Inflammatory macrophage (primary cell): ENCODE measurements around the gene IGFBP1.

ENCODE experiments used
- DNase-seq, 2 donors: peaks; one replicate each; pipeline ENCODE4 v3.0.0-alpha.2; 2020 to 2022

IGFBP1 gene

GRCh38 chr7:45909561-45909960, 21.3 kb downstream of the IGFBP1 start:
- DNase-seq, result no peak

GRCh38 chr7:45910855-45911254, 22.6 kb downstream of the IGFBP1 start:
- DNase-seq, result no peak

DNA sequence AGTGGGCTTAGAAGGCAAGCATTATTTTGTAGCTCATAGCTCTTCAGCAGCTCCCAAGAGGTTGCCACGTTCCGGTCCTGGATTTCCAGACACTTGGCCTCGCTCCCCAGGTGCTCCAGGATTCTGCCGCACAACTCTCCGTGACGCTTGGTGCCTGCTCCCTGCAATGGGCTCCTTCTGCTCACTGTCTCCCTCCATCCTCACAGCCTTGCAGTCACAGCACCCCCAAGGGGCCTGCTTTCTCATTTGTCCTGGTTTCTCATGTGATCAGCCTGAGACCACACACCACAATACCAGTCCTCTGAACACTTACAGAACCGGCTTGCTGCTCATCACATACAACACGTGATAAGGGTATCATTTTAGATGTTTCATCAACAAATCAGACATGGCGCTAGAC, 23.0 kb downstream of the IGFBP1 start:
- DNase-seq, result no peak

- DNase-seq, result no peak
Measured at GRCh38 chr7:45912972-45913371, 24.7 kb downstream of the IGFBP1 start.

DNA sequence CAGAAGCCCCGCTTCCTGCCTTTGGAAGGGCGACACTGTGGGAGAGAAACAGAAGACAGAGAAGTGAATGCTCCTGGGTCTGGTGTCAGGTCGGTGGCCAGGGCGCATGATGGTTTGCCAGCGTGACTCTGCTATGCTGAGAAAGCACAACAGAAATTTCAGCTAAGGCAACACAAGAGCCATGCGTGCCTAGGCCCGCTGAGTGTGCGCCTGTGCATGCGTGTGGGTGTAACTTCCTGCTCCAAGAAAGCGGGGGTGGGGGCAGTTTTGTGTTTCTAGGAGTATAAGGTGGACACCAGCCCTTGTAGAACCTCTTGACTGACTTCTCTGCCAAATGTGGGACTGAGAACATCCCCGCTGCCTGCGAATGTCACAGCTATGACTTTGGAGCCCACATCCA, 26.6 kb downstream of the IGFBP1 start:
- no peak for DNase-seq

DNA sequence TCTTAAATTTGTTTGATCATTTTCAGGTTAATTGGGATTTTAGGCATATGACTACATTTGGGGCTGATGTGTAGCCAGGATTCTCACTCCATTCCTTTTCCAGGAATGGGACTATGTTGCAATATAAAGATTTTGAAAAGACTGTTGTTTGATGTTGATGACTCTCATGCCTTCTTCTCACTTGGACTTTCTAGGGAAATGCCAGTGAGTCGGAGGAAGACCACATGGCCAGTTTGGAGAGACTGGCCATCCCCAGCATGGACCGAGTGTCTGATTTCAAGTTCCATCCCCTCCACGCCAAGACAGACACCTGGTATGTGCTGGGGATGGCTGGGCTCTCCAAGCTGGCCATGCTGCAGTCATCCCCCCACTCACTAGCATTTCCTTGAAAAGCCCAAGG, 27.3 kb downstream of the IGFBP1 start:
- no peak for DNase-seq

DNA sequence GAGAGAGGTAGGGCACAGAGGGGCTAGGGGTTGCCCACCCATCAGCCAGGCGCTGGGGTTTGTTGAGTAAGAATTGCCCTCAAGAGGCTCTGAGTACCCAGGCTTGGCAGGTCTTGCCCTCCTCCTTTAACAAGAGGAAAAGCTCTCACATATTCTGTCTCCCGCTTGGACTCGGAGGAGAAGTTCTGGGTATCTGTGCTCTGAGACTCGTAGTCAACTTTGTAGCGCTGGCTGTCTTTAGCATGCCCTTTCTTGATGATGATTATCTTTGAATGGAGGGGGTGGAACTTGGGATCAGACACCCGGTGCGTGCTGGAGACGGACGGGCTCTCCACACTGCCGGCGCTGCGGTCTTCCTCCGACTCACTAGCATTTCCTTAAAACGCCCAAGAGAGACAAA, 28.8 kb downstream of the IGFBP1 start:
- no peak for DNase-seq

GRCh38 chr7:45917658-45918057, 29.4 kb downstream of the IGFBP1 start:
- peak; percentile 35 to 58 for DNase-seq

DNA sequence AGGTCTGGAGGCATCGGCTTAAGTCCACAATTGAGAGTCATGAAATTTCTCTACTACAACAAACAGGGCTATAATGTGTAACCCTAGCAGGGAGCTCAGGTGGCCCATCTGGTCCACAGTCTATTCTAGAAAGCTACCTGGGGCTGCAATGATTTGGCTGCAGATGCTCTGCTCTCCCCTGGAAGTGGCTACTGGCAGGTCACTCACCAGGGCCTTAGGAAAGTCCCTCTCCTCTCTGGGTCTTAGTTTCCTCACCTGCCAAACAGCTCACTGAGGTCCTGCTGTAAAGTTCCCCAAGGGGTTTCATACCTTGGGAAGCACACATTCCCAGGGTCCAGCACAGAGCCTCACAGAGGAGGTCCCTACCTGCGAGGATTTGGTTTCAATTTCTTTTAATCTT, 30.3 kb downstream of the IGFBP1 start:
- no peak for DNase-seq

DNA sequence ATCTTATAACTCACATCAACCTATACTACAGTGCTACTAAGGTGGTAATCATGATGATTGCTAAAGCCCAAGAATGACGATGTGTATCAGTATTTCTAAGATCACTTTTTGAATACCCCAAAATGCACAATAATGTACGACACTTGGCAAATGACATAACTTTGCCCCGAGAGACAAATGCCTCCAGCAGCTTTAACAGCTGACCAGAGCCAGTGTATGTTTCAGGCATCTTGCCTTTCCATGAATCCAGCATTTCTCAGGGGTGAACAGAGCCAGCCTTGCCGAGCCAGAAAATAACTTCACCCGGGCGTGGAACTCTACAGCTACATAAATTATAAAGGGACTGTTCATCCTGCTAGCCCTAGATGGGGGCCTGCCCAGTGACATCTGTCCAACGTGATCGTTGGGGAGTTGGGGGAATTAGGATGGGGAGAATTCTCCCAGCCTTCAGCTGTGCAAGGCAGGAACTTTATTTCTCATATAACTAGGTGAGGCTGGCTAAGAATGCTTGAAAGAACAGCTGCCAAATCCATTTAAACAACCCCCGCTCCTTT, 31.0 kb downstream of the IGFBP1 start:
- DNase-seq, result no peak

GRCh38 chr7:45919993-45920459, 31.7 kb downstream of the IGFBP1 start:
- no peak for DNase-seq

DNA sequence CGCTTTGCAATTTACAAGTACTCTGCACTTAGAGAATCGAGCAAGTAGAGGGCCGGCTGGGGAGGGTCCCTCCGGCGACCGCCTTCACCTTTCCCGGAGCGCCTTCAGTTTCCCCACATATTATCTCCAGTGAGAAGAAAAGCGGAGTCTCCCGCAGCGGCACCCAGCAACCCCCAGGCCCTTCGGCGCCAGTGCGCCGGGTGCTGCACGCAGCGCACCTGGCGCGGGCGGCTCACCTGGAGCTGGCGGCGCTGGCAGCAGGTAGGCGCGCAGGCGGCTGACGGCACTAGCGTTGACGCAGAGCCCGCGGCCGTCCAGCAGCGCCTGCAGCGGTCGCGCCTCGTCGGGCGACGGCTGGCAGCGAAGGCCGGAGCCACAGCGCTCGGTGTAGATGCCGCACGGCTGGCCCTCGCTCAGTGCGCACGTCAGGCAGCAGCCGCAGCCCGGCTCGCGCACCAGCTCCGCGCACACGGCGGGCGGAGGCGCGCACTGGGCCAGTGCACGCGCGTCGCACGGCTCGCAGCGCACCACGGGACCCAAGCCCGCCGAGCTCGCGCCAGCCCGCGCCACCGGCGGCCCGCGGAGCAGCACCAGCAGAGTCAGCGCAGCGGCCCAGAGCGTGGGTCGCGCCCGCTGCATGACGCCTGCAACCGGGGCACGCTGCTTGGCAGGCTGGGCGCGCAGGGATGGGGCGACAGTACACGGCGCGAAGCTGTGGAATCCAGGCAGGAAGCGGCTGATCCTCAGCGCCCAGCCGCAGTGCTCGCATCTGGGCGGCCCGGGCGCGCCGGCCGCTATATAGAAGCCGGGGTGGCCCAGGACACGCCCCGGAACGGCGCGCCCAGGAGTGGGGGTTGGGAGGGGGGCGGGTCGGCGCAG, 32.5 kb downstream of the IGFBP1 start, which contains the start of gene IGFBP3:
Gene IGFBP3 (minus strand): TSS at position 771 of the 879 bp plus-strand sequence. CDS start 132 bp downstream, at position 639.
- no peak for DNase-seq

GRCh38 chr7:45921381-45921698, 33.1 kb downstream of the IGFBP1 start:
- DNase-seq, result no peak

DNA sequence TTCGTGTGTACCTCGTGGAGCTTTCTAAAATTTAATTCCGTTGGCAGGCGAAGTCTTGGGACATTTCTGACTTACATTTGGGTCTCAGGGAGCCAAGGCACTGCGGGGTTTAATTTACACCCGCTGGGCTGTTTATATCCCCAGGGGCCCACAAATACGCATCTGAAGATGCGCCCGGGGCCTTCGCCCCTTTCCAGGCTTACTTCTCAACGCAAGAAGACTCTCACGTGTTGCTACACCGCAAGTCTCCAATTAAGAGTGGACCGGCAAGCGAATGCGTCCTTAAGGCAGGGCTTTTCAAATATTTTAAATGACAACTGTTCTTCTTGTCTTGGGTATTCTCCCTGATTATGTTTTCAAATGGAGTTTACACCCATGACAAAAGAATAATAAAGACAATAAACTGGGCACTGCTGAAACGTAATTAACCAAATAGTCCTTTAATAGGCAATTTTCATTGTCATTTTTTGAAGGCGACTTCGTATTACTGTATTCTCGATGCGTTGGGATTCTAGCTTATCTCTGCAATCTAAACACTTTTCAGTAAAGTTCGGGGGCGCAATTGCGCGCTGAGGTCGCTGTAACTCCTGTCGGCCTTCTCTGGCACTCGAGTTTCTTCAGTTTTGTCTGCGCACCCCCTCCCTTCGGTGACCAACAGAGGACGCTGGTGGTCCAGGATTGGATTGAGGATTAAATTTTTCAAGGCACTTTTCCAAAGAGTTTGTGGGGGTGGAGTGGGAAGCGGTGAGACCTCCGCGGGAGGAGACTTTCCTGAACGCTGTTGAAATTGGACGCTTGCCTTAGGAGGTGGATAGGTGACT, 33.6 kb downstream of the IGFBP1 start:
- DNase-seq, result no peak

DNA sequence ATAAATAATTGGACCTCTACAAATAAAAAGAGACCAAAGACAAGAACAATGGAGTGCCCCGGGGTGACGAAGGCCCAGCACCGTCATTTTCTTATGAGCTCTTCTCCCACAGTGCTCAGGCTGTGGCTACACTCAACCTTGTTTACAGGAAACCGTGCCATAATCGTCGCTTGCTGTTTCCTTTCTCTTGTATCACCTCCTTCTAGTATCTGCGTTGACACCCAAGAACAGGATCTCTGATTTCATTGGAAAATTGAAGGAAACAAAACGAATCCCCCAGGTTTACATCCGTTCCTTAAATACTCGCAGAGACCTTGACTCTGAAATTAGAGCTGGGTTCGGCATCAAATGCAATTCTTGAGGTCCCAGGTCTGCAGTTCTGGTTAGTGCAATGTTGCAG, 34.5 kb downstream of the IGFBP1 start:
- DNase-seq, result no peak

- DNase-seq, result peak; percentile 38 to 53
Measured at GRCh38 chr7:45923290-45923689, 35.0 kb downstream of the IGFBP1 start.

DNA sequence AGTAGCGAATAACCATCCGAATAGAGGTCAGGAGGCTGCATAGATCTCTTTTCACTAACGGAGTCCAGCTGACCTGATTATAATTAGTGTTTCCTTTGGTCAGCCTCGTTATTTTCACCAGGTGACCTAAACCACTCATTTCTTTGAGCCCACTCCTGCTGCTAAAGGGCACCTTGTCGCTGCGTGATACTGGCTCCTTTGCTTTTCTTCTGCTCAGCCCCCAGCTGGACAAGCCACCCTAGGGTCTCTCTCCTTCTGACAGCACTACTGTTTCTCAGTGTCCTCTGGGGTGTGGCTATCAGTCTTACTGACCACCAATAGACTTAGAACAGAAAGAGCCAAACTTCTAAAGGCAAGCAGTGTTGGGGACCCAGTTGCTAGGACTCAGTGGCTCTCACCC, 35.5 kb downstream of the IGFBP1 start:
- DNase-seq, result no peak

- DNase-seq, result no peak
Measured at GRCh38 chr7:45924283-45924682, 36.0 kb downstream of the IGFBP1 start.

- DNase-seq, result no peak
Measured at GRCh38 chr7:45927721-45928120, 39.4 kb downstream of the IGFBP1 start.

GRCh38 chr7:45930967-45931366, 42.7 kb downstream of the IGFBP1 start:
- DNase-seq, result no peak

DNA sequence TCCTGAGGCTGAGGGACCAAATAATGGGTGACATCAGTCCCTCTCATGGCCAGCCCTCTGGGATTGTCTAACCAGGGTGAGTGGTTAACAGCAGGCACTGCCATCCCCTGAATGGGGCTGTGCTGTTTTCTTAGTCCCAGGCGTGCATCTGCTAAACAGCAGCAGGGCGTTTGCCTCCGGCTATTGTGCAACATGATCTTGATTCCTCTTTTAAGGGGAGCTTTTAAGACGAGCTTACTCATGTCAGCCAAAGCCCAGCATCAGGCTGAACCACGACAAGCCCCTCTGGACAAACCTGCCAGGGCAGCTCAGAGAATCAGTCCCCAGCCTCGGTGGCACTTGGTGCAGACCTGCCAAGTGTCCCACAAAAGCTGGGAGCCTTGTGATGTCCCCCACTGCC, 49.0 kb downstream of the IGFBP1 start:
- DNase-seq, result peak; percentile 9 to 22

GRCh38 chr7:45937862-45938261, 49.6 kb downstream of the IGFBP1 start:
- DNase-seq, result no peak

DNA sequence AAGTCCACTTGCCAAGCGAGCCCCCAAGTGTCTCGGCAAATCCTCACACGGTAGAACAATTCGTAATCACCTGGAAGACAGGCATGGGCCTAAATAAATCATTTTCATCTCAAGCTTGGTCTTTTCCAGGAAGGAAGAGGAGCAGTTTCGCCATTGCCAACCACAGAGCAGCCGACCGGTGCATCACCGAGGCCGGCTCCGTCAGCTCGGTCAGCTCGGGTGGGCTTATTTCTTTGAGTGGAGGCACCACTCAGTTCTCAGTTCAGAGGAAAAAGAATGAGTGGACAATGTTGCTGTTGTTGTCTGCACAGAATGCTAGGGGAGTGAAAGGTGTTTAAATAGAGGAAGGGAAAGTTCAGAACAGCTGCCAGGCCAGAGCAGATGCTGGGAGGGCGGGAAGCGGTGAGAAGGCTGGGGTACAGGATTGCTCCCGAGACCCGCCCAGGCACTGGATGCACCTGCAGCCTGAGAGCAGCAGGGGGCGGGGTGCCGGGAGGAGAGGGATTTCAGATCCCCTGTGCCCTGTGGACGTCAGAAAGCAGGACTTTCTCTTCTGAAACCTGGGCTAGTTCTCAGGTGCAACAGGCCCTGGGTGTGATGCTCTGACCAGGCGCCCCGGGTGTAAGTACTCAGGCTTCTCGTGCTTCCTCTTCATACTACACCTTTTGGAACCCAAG, 50.5 kb downstream of the IGFBP1 start:
- no peak for DNase-seq
